Ecto neural progenitor cell (in vitro differentiated cells): ENCODE data around the gene GMEB1.
"Not testable (repeated sequence)": the region's sequence is repeated elsewhere in the genome, so short reads cannot be mapped to it uniquely, and the experiment has no call there.

Experiments used
- DNase-seq: peaks from one replicate; pipeline ENCODE4 v3.0.0-alpha.2; 2018; ENCODE audit warnings: low spot score

The GMEB1 gene, protein sequence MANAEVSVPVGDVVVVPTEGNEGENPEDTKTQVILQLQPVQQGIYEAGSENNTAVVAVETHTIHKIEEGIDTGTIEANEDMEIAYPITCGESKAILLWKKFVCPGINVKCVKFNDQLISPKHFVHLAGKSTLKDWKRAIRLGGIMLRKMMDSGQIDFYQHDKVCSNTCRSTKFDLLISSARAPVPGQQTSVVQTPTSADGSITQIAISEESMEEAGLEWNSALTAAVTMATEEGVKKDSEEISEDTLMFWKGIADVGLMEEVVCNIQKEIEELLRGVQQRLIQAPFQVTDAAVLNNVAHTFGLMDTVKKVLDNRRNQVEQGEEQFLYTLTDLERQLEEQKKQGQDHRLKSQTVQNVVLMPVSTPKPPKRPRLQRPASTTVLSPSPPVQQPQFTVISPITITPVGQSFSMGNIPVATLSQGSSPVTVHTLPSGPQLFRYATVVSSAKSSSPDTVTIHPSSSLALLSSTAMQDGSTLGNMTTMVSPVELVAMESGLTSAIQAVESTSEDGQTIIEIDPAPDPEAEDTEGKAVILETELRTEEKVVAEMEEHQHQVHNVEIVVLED

GRCh38 chr1:28668191-28668955 lies at the start of gene GMEB1:
TSS of gene GMEB1 (plus strand) at chr1:28668784. CDS start at chr1:28683613, 14,829 bp downstream.
- peak; percentile 91 for DNase-seq

GRCh38 chr1:28631713-28632112 lies 36.9 kb upstream of the GMEB1 start:
- DNase-seq, result no peak

- DNase-seq, result no peak
Measured at GRCh38 chr1:28632560-28632959, 36.0 kb upstream of the GMEB1 start.

- DNase-seq, result no peak
Measured at GRCh38 chr1:28640766-28641165, 27.8 kb upstream of the GMEB1 start.

DNA sequence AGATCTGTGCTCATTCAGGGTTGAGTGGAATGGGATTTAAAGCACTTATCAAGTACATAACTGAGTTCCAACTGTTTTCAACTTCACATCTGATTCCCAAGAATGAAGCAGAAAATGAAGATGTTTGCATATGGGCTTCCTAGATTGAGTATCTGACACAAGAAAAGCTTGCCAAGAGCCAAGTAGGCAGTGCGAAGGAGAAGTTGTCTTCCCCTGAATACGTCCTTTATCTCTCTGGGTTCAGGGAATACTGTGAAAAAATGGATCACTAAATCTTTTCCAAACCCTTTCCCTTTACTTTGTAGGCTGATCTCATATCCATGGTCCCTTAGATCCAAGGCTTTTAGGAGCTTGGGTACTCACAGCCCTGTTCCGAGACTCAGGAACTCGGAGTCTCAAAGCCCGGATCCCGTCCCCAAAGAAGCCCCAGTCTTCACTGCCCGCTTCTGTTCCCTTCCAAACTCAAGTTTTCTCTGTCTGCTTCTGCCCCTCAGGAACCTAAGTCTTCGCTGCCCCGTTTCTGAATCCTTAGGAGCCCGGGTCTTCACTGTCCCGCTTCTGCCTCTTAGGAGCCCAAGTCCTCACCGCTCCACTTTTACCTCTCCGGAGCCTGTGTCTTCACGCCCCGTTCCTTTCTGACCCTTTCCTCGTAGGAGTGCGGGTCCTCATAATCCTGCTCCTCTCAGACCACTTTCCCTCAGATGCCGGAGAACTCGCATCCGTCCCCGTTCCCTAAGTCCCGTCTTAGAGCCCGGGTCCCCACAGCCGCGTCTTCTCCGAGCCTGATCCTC lies 26.3 kb upstream of the GMEB1 start:
- DNase-seq, result no peak

DNA sequence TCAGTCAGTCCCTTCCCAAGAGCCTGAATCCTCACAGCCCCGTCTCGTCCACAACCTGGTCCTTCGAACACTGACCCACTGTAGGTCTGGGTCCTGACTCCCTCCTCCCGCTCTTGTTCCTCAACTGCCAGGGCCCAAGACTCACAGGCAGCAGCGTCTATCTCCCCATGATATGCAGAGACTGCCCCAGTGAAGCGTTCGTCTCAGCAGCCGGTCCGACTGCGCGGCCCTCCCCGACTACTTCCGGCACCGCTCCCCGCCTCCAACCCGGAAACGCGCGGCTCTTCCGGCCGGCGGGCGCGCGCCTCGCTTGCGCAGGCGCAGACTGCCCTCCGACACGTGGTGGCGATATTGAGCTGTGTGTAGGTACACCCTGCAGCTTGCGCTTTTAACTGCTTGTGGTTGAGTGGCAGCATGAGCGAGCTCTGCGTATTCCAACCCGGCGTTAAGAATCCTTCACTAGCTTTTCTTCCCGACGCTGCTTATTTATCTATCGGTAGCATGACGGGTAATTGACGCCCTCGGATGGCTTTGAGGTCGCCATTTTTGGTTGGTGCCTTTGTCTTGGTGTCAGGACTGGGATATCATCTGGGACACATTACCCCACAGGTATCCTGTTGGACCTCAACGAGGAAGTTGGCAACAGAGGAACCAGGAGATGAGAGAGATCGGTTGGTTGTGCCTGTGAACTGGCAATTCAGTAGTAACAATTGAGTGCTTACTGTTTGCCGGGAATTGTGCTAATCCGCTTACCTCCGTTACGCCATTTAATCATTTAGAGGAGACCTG lies 25.5 kb upstream of the GMEB1 start, which contains the start of gene TAF12:
Gene TAF12, minus strand, starts transcription at position 221 of the 789 bp plus-strand sequence. CDS start 20,986 bp downstream, outside the sequence.
- peak; percentile 96 for DNase-seq

DNA sequence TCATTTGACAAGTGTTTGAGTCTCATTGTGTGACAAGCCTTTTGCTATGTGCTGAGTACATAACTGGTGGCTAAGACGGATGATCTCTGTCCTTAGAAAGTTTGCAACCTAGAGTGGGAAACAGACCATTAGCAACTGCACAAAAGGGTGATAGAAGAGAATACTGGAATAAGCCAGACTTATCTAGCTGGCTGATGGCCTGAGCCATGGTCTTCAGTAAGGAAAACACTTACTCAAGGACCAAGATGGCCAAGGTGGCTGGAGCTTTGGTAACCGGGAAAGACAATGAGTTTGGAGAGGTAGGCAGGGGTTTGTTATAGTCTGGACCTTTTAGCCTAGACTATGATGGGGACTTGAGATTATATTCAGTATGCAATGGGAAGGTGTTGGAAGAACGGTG lies 24.1 kb upstream of the GMEB1 start:
- no peak for DNase-seq

- DNase-seq, result not testable (repeated sequence)
Measured at GRCh38 chr1:28645406-28645805, 23.2 kb upstream of the GMEB1 start.

- no peak for DNase-seq
Measured at GRCh38 chr1:28646040-28646439, 22.5 kb upstream of the GMEB1 start.

GRCh38 chr1:28648008-28648473 lies 20.5 kb upstream of the GMEB1 start:
- peak; percentile 91 for DNase-seq

- peak; percentile 83 for DNase-seq
Measured at GRCh38 chr1:28648474-28649198, 19.9 kb upstream of the GMEB1 start, which contains the start of gene RNU11. TSS of gene RNU11 (plus strand) at chr1:28648600.

GRCh38 chr1:28653063-28653462 lies 15.5 kb upstream of the GMEB1 start:
- not testable (repeated sequence) for DNase-seq

GRCh38 chr1:28653870-28654269 lies 14.7 kb upstream of the GMEB1 start:
- DNase-seq, result not testable (repeated sequence)

GRCh38 chr1:28655448-28656311 lies 12.9 kb upstream of the GMEB1 start:
- DNase-seq, result not testable (repeated sequence)

DNA sequence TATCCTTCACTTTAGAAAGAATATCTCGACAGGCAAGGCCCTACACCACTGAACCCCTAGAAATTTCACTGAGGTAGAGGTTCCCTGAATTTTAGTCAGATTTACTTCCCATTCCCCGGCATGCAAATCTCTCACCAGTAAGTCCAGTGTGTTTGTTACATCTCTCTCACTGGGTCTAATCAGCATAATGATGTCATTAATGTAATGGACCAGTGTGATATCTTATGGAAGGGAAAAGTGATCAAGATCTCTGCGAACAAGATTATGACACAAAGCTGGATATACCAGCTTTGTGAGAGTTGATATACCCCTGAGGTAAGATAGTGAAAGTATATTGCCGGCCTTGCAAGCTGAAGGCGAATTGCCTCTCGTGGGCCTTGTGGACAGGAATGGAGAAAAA lies 12.2 kb upstream of the GMEB1 start:
- no peak for DNase-seq

DNA sequence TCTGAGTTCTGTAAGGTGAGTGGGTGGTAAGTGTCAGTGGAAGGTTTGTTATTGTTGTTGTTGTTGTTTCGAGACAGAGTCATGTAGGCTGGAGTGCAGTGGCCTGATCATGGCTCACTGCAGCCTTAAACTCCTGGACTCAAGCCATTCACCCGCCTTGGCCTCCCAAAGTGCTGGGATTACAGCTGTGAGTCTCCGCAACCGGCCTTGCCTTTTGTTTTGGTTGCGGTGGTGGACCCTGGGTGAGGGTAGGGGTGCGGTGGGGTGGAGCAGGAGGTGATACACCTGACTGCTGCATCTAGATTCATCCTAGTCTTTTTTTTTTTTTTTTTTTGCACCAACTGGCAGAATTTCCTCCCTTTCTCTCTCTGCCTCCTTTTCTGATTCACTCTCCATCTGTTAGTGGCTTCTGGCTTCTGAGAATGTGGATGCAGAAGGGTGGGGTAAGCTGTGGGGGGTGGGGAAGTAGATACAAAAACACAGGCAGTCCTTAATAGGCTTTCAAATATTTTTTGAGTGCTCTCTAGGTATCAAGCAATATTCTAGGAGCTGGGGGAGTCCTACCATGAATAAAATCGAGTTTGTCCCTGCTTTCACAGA lies 4.6 kb upstream of the GMEB1 start:
- no peak for DNase-seq

DNA sequence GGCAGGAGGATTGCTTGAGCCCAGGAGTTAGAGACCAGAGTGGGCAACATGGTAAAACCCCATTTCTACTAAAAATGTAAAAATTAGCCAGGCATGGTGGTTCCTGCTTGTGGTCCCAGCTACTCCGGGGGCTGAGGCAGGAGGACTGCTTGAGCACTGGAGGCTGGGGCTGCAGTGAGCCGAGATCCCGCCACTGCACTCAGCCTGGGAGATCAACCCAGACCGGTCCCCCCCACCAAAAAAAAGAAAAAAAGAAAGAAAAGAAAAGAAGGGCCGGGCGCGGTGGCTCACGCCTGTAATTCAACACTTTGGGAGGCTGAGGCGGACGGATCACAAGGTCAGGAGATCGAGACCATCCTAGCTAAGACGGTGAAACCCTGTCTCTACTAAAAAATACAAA lies 1.8 kb upstream of the GMEB1 start:
- no peak for DNase-seq

DNA sequence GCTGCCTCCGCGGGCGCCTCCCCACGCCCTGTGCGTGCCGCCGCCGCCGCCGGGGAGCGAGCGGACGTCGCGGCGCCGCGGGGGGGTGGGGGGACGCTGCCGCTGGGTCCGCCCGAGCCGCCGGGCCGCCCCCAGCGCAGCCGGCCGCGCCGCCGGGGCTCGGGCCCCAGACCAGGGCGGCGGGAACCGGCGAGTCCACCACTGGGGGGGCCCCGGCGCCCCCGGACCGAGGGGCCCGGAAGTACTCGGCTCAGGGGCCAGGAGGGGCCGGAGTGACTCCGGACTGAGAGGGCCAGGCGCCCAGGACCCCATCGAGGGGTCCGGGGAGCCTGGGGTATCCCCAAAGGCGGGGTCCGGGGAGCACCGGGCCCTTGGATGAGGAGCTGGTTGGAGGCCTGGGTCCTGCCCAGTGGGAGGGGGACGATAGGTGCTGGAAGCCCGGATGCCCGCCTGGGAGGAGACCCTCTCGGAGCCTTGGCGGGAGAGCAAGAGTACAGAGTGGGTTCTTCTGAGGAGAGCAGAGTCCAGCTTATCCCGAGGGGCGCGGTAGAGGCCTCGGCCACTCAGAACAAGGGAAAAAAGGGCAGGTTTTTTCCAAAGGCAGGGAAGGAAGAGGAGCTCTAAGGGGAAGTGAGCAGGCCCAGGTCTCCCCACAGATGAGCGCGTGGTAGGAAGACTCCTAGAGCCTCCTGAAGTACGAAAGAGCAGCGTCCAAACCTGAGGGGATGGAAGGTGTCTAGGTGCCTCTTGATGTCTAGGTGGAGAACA lies 556 bp downstream of the GMEB1 start:
- DNase-seq, result peak; percentile 79
